ENCODE results near the gene CHST6. TPM values are rescaled to one million over a fixed set of nuclear protein-coding genes. Genes with fewer than 3 reads are reported as not detected.

Gene CHST6
- total and polyA plus RNA-seq, 2 of the 8 experiments (the other 6 are each of a cell fraction or from before 2014, with no cell fraction given), result 18.2 to 25.4 TPM

- Histone ChIP-seq H3K9ac (replicated peaks in 1 of 4; ENCODE audit: extremely low read depth in 1 of 4, low read depth in 3 of 4, low read length in 3 of 4) (no peak within 1 kb of the TSS), H3K4me1 (replicated peaks in 1 of 4; ENCODE audit: control insufficient read depth in 3 of 4, insufficient read depth in 4 of 4, low read length in 3 of 4) (peaks cover 0 to 6% (median 0%) of the 10 kb centered on the region in 4 experiments; a peak in 1 of 7 replicates), H3K23ac (ENCODE audit: insufficient read length) (no peak within 1 kb of the TSS), H3K9me3 (ENCODE audit: insufficient read depth in 2 of 2, low read depth in 1 of 2, low read length in 1 of 2) (no peaks in the 10 kb centered on the region), H3K27me3 (replicated peaks in 1 of 4; ENCODE audit: control insufficient read depth in 3 of 4, extremely low read depth in 1 of 4, insufficient read depth in 3 of 4, low read length in 3 of 4) (no peaks in the 10 kb centered on the region), H2BK12ac (ENCODE audit: low read depth, low read length) (no peak within 1 kb of the TSS), H2BK15ac (ENCODE audit: low read length) (peak within 1 kb of the TSS; percentile 84; the same call in 1 of the 2 replicates), H4K5ac (ENCODE audit: insufficient read length, low read depth, low read length) (no peak within 1 kb of the TSS), H3K79me1 (ENCODE audit: low read depth, low read length) (no peaks in the 10 kb centered on the region), H3K4ac (replicated peaks; ENCODE audit: insufficient read length, low read depth, low read length) (no peak within 1 kb of the TSS), H4K8ac (ENCODE audit: extremely low read depth, insufficient read depth, low read length) (peak within 1 kb of the TSS; percentile 82; the same call in 1 of the 2 replicates), H3K4me2 (ENCODE audit: insufficient read depth in 1 of 2, low read depth in 2 of 2, low read length in 2 of 2) (no peak within 1 kb of the TSS), H2BK120ac (replicated peaks; ENCODE audit: low read depth, low read length) (no peak within 1 kb of the TSS), H3K36me3 (ENCODE audit: control insufficient read depth in 2 of 4, insufficient read depth in 4 of 4, low read length in 3 of 4) (no peaks in the 10 kb centered on the region; a peak in 1 of 8 replicates), H3K79me2 (ENCODE audit: control insufficient read depth in 1 of 2, insufficient read depth in 2 of 2, low read length in 2 of 2) (no peaks in the 10 kb centered on the region), H3K23me2 (ENCODE audit: low read depth, low read length) (no peaks in the 10 kb centered on the region), H3K14ac (ENCODE audit: insufficient read length) (no peak within 1 kb of the TSS), H3K4me3 (ENCODE audit: extremely low read depth in 1 of 4, insufficient read depth in 2 of 4, low read depth in 3 of 4, low read length in 4 of 4) (no peak within 1 kb of the TSS), H2BK20ac (ENCODE audit: low read length) (0 out of 2 replicates have a peak within 1 kb of the TSS, but pooled peaks have one; percentile 6), H3K27ac (ENCODE audit: low read depth, low read length) (no peak within 1 kb of the TSS), H3K18ac (ENCODE audit: extremely low read depth, low read length) (peak within 1 kb of the TSS; percentile 35; the same call in 1 of the 2 replicates), H4K91ac (replicated peaks; ENCODE audit: insufficient read length, low read length) (no peak within 1 kb of the TSS), H2BK5ac (ENCODE audit: low read depth, low read length) (0 out of 2 replicates have a peak within 1 kb of the TSS, but pooled peaks have one; percentile 55), H3K56ac (replicated peaks; ENCODE audit: insufficient read length, low read depth, low read length) (no peak within 1 kb of the TSS), H2AK5ac (ENCODE audit: low read depth, low read length) (no peak within 1 kb of the TSS), H2AFZ (ENCODE audit: low read length) (peak within 1 kb of the TSS; percentile 9; the same call in 1 of the 2 replicates), H4K20me1 (replicated peaks in 1 of 2; ENCODE audit: control insufficient read depth in 1 of 2, insufficient read depth in 2 of 2, low read length in 2 of 2) (no peaks in the 10 kb centered on the region)
- no peak for DNase-seq (ENCODE audit: low read depth in 1 of 2, low spot score in 2 of 2)
- ChIA-PET POLR2A (ENCODE audit: partially characterized antibody) (interaction anchor here (0.8 to 2.4 kb wide), 8 partner anchors 9 to 103 kb away, joined by 3 to 17 read pairs (median 4); no protein-coding TSS in a partner anchor), CTCF (ENCODE audit: partially characterized antibody) (interaction anchor here (1.0 to 9.3 kb wide), 12 partner anchors 8 to 70 kb away, joined by 3 to 203 read pairs (median 6); partner anchors contain the start of gene TMEM170A)
- WGBS, 2 experiments (ENCODE audit: extremely low coverage in 1 of 2, insufficient coverage in 1 of 2, insufficient read length in 1 of 2, insufficient replicate concordance in 2 of 2, low coverage in 1 of 2, low lambda C conversion rate in 2 of 2, missing lambda C conversion rate in 1 of 2), result 92% methylated on average over 7 of the region's 7 CpGs; no CpG with 5 or more reads in 1 of the 2 experiments
- FAIRE-seq, result no peak
- TF ChIP-seq NANOG (IDR thresholded peaks at IDR 0.05; ENCODE audit: insufficient read depth, low read depth, low read length, poor library complexity, severe bottlenecking), result no peak
- TF ChIP-seq CTBP2 (IDR thresholded peaks at IDR 0.05; ENCODE audit: borderline replicate concordance, insufficient read depth, insufficient read length, low read length), result no peak
- no peak for TF ChIP-seq KDM4A (IDR thresholded peaks at IDR 0.05; ENCODE audit: low read depth, low read length, severe bottlenecking)
- TF ChIP-seq, protein P1, sequence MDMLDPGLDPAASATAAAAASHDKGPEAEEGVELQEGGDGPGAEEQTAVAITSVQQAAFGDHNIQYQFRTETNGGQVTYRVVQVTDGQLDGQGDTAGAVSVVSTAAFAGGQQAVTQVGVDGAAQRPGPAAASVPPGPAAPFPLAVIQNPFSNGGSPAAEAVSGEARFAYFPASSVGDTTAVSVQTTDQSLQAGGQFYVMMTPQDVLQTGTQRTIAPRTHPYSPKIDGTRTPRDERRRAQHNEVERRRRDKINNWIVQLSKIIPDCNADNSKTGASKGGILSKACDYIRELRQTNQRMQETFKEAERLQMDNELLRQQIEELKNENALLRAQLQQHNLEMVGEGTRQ (IDR thresholded peaks at IDR 0.05; ENCODE audit: low read length), result no peak
- TF ChIP-seq TEAD4 (IDR thresholded peaks at IDR 0.05; ENCODE audit: low read depth, low read length), result no peak
- no peak for TF ChIP-seq MAFK (IDR thresholded peaks at IDR 0.05; ENCODE audit: low read depth, low read length)
- no peak for TF ChIP-seq NRF1 (IDR thresholded peaks at IDR 0.05; ENCODE audit: low read depth, low read length)
- no peak for TF ChIP-seq CREB1 (IDR thresholded peaks at IDR 0.05)
- TF ChIP-seq GTF2F1 (IDR thresholded peaks at IDR 0.05; ENCODE audit: borderline replicate concordance, low read depth, low read length), result no peak
- TF ChIP-seq KDM5A (IDR thresholded peaks at IDR 0.05; ENCODE audit: low read length), result no peak
- TF ChIP-seq RFX5 (IDR thresholded peaks at IDR 0.05; ENCODE audit: borderline replicate concordance, low read depth, low read length), result no peak
- TF ChIP-seq SRF (IDR thresholded peaks at IDR 0.05; ENCODE audit: low read depth, low read length), result no peak
- no peak for TF ChIP-seq BRCA1 (IDR thresholded peaks at IDR 0.05; ENCODE audit: low read depth, low read length)
Measured at GRCh38 chr16:75535901-75536300, 40.7 kb upstream of the CHST6 start, which contains the start of gene CHST5. TSS of gene CHST5 (minus strand) at chr16:75536108. CDS start at chr16:75530384, 5,724 bp downstream.
